WTC11 (cell line): ENCODE results near the gene MAPK14. TPM values are rescaled to one million over a fixed set of nuclear protein-coding genes. Genes with fewer than 3 reads are reported as not detected.
"Not testable (repeated sequence)": the region's sequence is repeated elsewhere in the genome, so short reads cannot be mapped to it uniquely, and the experiment has no call there.

Experiments used
- ATAC-seq: fragments of 200-7000 bp; cut with Tn5 transposase; 2 replicates; pipeline ENCODE4 v1.10.0; 2021; ENCODE audit warnings: mild to moderate bottlenecking, moderate library complexity
- CTCF ChIA-PET: fragments of 300-600 bp; sonication (Branson Sonifier 250); formaldehyde crosslinking; loops from one replicate; lab custom pipeline; 2021; ENCODE audit warnings: antibody characterized with exemption; lab: Charles Lee
- POLR2A ChIA-PET: fragments of 350-600 bp; sonication (Branson Sonifier 250); formaldehyde crosslinking; loops from one replicate; lab custom pipeline; 2021; ENCODE audit warnings: antibody characterized with exemption; lab: Charles Lee
- DNase-seq: peaks from one replicate; pipeline ENCODE4 v3.0.0; 2021; ENCODE audit warnings: low spot score
- H3K27ac Mint-ChIP-seq: 2 replicates; pipeline ENCODE4 v1.8.0; 2021; ENCODE audit warnings: mixed read lengths
- H3K27me3 Mint-ChIP-seq: 2 replicates; pipeline ENCODE4 v1.8.0; 2021; ENCODE audit warnings: low read depth, mild to moderate bottlenecking, moderate library complexity, mixed read lengths
- H3K36me3 Mint-ChIP-seq: 2 replicates; pipeline ENCODE4 v1.8.0; 2021; ENCODE audit warnings: mixed read lengths
- H3K4me1 Mint-ChIP-seq: 2 replicates; pipeline ENCODE4 v1.8.0; 2022; ENCODE audit warnings: mixed read lengths
- H3K4me3 Mint-ChIP-seq: 2 replicates; pipeline ENCODE4 v1.8.0; 2021; ENCODE audit warnings: mild to moderate bottlenecking, moderate library complexity, mixed read lengths
- H3K9me3 Mint-ChIP-seq: 2 replicates; pipeline ENCODE4 v1.8.0; 2021; ENCODE audit warnings: mixed read lengths
- ARID4B ChIP-seq: sonication (generic); formaldehyde crosslinking; IDR thresholded peaks from 2 replicates; pipeline ENCODE4 v1.8.0; 2023; ENCODE audit warnings: missing genetic modification reagents, mild to moderate bottlenecking, borderline replicate concordance
- CREM ChIP-seq: sonication (generic); formaldehyde crosslinking; IDR thresholded peaks from 2 replicates; pipeline ENCODE4 v1.8.1; 2022; ENCODE audit warnings: mild to moderate bottlenecking, missing genetic modification reagents, moderate library complexity
- GTF2I ChIP-seq: fragments of 250-450 bp; sonication (Bioruptor Pico); conservative IDR thresholded peaks from 2 replicates; pipeline ENCODE4 v1.4.0; 2021; ENCODE audit warnings: mild to moderate bottlenecking
- HMGA2 ChIP-seq: fragments of 250-450 bp; sonication (Bioruptor Pico); IDR thresholded peaks from 2 replicates; pipeline ENCODE4 v1.4.0; 2021; ENCODE audit warnings: mild to moderate bottlenecking, moderate library complexity
- PREB ChIP-seq: sonication (generic); formaldehyde crosslinking; IDR thresholded peaks from 2 replicates; pipeline ENCODE4 v1.8.1; 2022; ENCODE audit warnings: mild to moderate bottlenecking, missing genetic modification reagents, moderate library complexity, borderline replicate concordance
- PRRX2 ChIP-seq: fragments of 250-450 bp; sonication (Bioruptor Pico); IDR thresholded peaks from 2 replicates; pipeline ENCODE4 v1.8.0; 2021; ENCODE audit warnings: mild to moderate bottlenecking
- RELA ChIP-seq: sonication (generic); formaldehyde crosslinking; IDR thresholded peaks from 2 replicates; pipeline ENCODE4 v1.8.1; 2022; ENCODE audit warnings: missing genetic modification reagents, mild to moderate bottlenecking, borderline replicate concordance
- ZNF121 ChIP-seq: sonication (generic); formaldehyde crosslinking; IDR thresholded peaks from 2 replicates; pipeline ENCODE4 v1.8.0; 2023; ENCODE audit warnings: missing genetic modification reagents
- total RNA-seq: library from RNA; stranded (reverse); gene quantifications from 3 replicates; pipeline ENCODE4 v1.2.3, GENCODE V29; 2021
- TF ChIP-seq, protein P1 (sequence below): sonication (generic); formaldehyde crosslinking; IDR thresholded peaks from 2 replicates; pipeline ENCODE4 v1.8.1; 2023; ENCODE audit warnings: mild to moderate bottlenecking, missing genetic modification reagents
- TF ChIP-seq, protein P2 (sequence below): sonication (generic); formaldehyde crosslinking; conservative IDR thresholded peaks from 2 replicates; pipeline ENCODE4 v1.8.1; 2023; ENCODE audit warnings: mild to moderate bottlenecking, low read depth, missing genetic modification reagents, moderate library complexity
- TF ChIP-seq, protein P3 (sequence below): sonication (generic); formaldehyde crosslinking; IDR thresholded peaks from 2 replicates; pipeline ENCODE4 v1.8.1; 2023; ENCODE audit warnings: mild to moderate bottlenecking, missing genetic modification reagents, moderate library complexity

The MAPK14 gene
- total RNA-seq, 1 experiment from 2014 or later: 34.0 TPM

- H3K27ac Mint-ChIP-seq, CTCF ChIA-PET, H3K4me3 Mint-ChIP-seq, H3K36me3 Mint-ChIP-seq, DNase-seq, H3K27me3 Mint-ChIP-seq, H3K9me3 Mint-ChIP-seq, POLR2A ChIA-PET, ATAC-seq: not testable (repeated sequence)
- TF ChIP-seq GTF2I (0 out of 2 replicates have a peak, but pooled peaks have one; percentile 24), ZNF121 (CRISPR knock-in tag) (peak; percentile 76)
- H3K4me1 Mint-ChIP-seq: peaks cover 32% of the 10 kb centered on the region
Observed at GRCh38 chr6:36033144-36033543, 5.5 kb downstream of the MAPK14 start.

GRCh38 chr6:36033935-36034334 is 6.3 kb downstream of the MAPK14 start:
- Mint-ChIP-seq H3K27ac (no peak overlapping the region), H3K27me3 (no peaks in the 10 kb centered on the region)
- TF ChIP-seq HMGA2 (CRISPR knock-in tag): no peak
- TF ChIP-seq CREM (CRISPR knock-in tag): no peak
- TF ChIP-seq, protein P1, sequence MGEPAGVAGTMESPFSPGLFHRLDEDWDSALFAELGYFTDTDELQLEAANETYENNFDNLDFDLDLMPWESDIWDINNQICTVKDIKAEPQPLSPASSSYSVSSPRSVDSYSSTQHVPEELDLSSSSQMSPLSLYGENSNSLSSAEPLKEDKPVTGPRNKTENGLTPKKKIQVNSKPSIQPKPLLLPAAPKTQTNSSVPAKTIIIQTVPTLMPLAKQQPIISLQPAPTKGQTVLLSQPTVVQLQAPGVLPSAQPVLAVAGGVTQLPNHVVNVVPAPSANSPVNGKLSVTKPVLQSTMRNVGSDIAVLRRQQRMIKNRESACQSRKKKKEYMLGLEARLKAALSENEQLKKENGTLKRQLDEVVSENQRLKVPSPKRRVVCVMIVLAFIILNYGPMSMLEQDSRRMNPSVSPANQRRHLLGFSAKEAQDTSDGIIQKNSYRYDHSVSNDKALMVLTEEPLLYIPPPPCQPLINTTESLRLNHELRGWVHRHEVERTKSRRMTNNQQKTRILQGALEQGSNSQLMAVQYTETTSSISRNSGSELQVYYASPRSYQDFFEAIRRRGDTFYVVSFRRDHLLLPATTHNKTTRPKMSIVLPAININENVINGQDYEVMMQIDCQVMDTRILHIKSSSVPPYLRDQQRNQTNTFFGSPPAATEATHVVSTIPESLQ (CRISPR knock-in tag): no peak
- no peak for TF ChIP-seq RELA (CRISPR knock-in tag)
- no peak for TF ChIP-seq PREB (CRISPR knock-in tag)
- TF ChIP-seq, protein P2, sequence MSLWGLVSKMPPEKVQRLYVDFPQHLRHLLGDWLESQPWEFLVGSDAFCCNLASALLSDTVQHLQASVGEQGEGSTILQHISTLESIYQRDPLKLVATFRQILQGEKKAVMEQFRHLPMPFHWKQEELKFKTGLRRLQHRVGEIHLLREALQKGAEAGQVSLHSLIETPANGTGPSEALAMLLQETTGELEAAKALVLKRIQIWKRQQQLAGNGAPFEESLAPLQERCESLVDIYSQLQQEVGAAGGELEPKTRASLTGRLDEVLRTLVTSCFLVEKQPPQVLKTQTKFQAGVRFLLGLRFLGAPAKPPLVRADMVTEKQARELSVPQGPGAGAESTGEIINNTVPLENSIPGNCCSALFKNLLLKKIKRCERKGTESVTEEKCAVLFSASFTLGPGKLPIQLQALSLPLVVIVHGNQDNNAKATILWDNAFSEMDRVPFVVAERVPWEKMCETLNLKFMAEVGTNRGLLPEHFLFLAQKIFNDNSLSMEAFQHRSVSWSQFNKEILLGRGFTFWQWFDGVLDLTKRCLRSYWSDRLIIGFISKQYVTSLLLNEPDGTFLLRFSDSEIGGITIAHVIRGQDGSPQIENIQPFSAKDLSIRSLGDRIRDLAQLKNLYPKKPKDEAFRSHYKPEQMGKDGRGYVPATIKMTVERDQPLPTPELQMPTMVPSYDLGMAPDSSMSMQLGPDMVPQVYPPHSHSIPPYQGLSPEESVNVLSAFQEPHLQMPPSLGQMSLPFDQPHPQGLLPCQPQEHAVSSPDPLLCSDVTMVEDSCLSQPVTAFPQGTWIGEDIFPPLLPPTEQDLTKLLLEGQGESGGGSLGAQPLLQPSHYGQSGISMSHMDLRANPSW (CRISPR knock-in tag): no peak
- no peak for TF ChIP-seq ARID4B (CRISPR knock-in tag)
- no peak for TF ChIP-seq PRRX2 (CRISPR knock-in tag)
- TF ChIP-seq, protein P3, sequence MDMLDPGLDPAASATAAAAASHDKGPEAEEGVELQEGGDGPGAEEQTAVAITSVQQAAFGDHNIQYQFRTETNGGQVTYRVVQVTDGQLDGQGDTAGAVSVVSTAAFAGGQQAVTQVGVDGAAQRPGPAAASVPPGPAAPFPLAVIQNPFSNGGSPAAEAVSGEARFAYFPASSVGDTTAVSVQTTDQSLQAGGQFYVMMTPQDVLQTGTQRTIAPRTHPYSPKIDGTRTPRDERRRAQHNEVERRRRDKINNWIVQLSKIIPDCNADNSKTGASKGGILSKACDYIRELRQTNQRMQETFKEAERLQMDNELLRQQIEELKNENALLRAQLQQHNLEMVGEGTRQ: no peak

More at GRCh38 chr6:36033935-36034334, 6.3 kb downstream of the MAPK14 start:
- ChIA-PET POLR2A (no interaction called here), CTCF (interaction anchor here (0.6 kb wide), 1 partner anchor 77 kb away, joined by 3 read pairs; no protein-coding TSS in a partner anchor)
- peaks cover 35% of the 10 kb centered on the region for H3K4me1 Mint-ChIP-seq
- DNase-seq (no peak), ATAC-seq (no peak)
- no peaks in the 10 kb centered on the region for H3K36me3 Mint-ChIP-seq
- no peaks in the 10 kb centered on the region for H3K9me3 Mint-ChIP-seq
- no peak overlapping the region for H3K4me3 Mint-ChIP-seq
